T-helper 1 cell (primary cell): ENCODE data around the gene UQCRHL.
A peak's percentile ranks its signal among the peaks of the same experiment; 100 is the strongest.
"Not testable (repeated sequence)": the region's sequence is repeated elsewhere in the genome, so short reads cannot be mapped to it uniquely, and the experiment has no call there.

Source experiments
- DNase-seq, 5 donors: peaks; one replicate each; pipeline ENCODE4 v3.0.0-alpha.2; 2012 to 2020

The UQCRHL gene

DNA sequence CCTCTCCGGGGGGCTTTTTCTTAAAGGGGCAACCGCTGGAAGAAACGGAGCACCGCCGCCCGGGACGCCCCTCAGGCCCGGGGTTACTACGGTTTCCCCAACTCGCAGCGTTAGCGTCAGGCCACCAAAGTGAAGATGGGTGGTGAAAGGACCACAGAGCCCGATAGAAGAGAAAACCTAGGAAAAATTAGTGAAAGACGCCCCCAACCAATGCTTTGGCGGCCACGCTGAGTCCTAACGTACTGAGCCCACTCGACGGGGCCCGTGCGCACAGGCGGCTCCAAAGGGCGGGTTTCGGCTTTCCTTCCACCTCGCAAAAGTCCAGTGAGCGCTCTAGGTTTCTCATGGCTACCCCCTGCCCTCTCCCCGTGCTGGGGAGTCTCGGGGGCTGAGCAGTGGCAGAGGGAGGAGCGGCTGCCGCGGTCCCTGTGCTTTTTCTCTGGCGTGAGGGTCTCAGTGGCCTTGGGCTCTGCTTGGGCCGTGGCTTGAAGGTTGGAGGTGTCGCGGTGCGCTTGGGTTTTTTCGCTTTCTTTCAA, 27.8 kb upstream of the UQCRHL start:
- peak in 1 of 5 donors; percentile 18 for DNase-seq

DNA sequence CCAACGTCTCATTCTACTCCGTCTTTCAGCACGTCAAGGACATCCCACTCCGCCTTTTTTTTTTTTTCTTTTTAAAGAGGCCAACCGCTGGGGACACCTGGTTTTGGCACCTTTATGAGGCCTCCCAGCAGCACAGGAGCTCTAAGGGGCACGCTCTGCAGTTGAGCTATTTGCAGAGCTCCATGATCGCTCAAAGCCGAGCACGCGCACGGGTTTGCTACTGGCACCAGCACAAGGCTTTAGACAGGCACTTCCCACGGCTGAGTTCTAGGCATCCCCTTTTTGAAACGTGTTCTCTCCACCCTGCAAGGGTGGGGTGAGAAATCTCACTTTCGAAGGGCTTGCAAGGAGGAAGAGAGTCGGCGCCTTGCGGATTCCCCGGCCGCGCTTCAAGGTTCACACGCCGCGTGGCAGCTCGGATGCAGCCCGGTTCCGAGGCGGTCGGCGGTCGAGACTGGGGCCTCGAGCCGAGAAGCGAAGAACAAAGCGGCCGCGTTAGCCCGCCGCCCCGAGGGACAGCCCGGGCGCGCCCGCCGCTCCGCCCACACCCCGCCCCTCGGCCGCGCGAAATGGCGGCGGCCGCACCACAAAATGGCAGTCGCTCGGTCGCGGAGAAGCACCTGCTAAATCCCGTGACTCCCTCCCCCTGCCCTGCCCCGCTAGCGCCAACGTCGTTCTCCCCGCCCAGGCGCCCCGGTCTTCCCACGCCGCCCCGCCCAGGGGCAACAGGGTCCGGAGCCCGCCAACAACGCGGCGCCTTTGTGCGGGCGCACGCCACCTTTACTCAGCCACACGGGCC, 27.2 kb upstream of the UQCRHL start:
- DNase-seq: peak; percentile 81 to 90 (median 84)

DNA sequence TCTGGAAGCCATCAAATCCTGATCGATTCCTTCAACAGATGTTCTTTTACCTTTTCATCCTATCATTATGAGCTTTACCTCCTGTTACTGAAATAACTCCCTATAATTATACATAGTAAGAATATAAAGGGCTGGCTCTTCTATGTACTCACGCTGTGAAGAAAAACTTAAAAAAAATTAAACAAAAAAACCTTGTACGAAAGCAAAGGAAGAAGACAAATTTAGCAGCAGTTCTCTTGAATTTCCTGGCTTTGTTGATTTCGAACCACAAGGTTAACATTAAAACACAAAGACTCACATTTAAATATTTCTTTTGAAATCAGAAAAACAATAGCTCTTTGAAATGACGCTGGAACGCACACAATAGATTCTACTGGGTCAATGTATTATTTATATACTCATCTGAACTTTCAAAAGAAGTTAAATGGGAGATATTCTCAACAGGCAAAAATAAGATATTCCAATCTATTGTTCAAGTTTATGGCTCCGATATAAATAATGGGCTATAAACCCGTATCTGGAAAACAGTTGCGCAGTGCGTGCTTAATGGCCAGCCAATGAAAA, 26.5 kb upstream of the UQCRHL start:
- no peak for DNase-seq

DNA sequence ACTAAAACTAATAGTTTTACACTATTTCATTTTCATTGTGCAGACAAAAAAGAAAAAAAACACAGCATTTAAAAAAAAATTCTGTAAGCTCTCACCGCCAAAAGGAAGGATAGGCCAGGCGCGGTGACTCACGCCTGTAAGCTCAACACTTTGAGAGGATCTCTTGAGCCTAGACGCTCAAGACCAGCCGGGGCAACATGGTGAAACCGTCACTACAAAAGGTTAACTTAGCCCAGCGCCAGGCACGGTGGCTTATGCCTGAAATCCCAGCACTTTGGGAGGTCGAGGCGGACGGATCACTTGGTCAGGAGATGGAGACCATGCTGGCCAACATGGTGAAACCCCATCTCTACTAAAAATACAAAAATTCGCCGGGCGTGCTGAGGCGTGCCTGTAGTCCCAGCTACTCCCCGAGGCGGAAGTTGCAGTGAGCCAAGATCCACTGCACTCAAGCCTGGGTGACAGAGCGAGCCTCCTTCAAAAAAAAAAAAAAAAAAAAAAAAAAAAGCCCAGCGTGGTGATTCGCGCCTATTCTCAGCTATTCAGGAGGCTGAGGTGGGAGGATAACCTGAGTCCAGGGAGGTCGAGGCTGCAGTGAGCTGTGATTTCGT, 25.7 kb upstream of the UQCRHL start:
- peak in 4 of 5 donors; percentile 44 to 76 (median 49) for DNase-seq

DNA sequence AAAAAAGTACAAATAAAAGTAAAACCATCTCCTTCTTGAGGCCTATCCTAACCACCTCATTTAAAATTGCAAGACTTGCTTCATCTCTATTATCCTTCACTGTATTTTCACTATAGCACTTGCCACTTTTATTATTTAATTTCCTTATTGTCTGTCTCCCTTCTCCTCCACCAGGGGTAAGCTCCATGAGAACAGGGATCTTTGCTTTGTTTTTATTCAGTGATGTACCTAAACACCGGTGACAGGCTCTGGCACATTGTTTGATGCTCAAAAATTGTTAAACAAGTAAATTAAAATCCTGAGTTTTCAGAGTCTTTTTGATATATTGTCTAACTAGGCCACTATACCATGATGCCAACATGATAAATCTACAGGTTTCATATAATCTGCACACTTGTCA, 22.8 kb upstream of the UQCRHL start:
- no peak for DNase-seq

DNA sequence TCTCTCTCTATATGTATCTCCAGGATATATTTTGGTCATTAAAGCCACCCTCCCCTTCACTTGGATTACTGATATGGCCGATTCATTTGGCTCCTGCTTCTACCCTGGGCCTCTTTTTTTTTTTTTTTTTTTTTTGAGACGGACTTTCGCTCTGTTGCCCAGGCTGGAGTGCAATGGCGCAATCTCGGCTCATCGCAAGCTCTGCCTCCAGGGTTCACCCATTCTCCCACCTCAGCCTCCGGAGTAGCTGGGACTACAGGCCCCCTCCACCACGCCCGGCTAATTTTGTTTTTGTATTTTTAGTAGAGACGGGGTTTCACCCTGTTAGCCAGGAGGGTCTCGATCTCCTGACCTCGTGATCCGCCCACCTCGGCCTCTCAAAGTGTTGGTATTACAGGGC, 21.5 kb upstream of the UQCRHL start:
- DNase-seq: not testable (repeated sequence)

DNA sequence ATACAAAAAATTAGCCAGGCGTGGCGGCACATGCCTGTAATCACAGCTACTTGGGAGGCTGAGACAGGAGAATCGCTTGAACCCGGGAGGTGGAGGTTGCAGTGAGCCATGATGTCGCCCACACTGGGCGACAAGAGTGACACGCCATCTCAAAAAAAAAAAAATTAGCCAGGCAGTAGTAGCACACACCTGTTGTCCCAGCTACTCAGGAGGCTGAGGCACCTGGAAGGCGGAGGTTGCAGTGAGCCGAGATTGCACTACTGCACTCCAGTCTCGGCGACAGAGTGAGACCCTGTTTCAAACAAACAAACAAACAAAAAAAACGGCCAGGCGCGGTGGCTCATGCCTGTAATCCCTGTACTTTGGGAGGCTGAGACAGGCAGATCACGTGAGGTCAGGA, 20.1 kb upstream of the UQCRHL start:
- DNase-seq: not testable (repeated sequence)

DNA sequence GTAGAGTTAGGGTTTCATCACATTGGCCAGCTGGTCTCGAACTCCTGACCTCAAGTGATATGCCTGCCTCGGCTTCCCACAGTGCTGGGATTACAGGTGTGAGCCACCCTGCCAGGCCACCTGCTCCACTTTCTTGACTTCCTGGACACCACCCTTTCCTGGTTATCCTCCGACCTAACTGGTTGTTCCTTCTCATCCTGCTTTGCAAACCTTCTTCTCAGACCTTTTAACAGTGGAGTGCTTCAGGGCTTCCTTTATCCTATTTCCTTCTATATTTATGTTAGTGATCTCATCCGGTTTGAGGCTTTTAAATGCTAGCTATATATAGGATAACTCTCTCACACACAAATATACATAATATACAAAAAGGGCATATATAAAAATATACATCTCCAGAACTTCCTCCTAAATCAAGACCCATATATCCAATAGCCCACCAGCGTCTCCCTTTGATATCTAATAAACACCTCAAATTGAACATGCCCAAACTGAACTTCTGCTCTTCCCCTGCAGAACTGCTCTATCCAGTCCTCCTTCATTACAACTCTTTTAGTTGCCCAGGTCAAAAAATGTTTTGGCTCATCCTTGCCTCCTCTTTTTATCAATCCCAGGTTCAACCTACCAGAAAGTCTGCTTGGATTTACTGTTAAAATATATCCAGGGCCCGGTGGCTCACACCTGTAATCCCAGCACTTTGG, 19.5 kb upstream of the UQCRHL start:
- DNase-seq: no peak

DNA sequence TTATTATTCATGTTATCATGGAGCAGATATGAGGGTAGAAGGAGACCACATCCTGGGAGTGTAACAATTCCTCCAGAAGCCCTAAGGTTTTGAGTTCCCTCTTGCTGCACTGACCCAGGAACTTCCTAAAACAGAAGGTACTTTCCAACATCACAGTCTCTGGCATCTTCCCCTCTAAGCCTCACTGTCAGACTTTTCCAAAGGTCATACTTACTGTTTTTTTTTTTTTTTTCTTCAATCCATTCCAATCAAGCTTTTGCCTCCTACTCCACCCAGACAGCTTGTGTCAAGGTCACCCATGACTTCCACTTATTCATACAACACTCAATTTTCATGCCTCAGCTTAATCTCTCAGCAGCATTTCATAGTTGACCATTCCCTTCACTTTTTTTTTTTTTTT, 18.4 kb upstream of the UQCRHL start:
- DNase-seq: no peak

DNA sequence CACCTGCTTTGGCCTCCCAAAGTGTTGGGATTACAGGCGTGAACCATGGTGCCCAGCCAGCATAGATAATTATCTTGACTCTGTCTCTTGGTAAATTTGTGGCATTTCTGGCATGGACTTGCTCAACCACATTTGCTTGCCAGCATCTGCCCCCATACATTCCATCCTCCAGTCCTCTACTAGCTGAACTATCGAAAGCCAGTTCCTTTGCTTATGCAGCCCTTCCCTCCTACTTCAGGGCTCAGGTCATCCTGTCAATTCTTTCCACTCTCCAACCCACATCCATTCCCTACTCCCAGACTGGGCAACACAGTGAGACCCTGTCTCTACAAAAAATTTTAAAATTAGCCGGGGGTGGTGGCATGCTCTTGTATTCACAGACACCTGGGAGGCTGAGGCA, 13.0 kb upstream of the UQCRHL start:
- no peak for DNase-seq

DNA sequence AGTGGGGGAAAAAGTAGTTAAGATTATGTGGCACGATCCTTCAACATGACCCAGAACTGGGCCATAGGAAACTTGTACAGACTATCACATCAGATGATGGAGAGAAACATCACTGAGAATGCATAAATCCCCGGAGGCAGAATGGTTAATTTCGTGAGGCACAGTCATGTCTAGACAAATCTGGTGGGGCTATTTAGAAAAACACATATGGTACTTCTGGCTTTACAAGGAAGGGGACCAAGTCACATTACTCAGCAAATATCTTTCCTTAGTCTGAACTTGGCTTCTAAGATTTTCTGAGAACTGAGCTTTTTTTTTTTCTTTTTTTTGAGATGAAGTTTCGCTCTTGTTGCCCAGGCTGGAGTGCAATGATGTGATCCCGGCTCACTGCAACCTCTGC, 9.2 kb upstream of the UQCRHL start:
- no peak for DNase-seq

DNA sequence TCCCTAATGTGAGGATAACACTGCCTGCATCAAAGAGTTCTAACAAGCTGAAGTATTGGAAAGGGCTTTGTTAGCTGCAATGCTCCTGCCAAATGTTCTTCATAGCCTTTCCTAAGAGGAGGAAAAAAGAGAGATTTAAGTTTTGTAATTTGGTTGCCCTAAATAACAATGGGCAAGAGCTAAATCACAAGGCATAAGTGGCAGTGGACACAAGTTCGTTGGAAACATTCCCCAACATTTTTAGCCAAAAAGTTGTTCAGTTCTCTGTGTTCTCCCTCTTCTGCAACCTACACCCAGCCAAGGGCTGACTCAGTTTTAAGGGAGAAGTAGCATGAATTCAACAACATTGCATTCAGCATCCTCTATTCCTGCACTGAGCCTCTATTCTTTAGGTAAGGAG, 2.6 kb upstream of the UQCRHL start:
- no peak for DNase-seq

DNA sequence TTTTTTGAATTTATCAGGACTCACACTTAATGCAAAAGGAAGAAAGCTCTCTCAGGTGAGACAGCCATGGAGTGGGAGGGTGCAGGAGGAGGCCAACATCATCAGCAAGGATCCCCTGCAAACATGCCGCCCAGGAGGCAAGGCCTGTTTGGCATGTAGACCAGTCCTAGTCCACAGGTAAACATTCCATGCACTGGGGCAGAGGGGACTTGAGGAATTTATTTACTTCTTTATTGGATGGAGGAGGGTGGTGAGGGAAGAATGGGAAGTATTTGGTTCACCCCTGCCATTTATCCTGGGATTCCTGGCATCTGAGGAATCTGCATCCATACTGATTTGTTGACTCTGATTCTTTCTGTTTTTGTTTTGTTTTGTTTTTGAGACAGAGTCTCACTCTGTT, 1.5 kb upstream of the UQCRHL start:
- DNase-seq: no peak

DNA sequence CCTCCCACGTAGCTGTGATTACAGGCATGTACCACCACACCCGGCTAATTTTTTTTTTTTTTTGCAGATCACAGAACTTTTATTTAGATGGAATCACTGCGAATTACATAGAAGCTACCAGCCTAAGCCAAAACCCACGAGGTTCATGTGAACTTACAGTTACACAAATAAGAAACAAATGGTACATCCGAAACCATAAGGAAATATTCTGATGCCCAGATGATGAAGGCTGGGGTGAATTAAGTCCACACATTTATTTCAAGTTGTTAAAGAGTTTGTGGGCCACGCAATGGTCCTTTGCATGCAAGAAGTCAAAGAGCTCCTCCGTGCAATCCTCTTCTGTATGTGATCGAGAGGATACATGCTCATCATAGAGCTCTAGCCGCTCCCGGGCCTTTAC, 328 bp downstream of the UQCRHL start:
- no peak for DNase-seq

DNA sequence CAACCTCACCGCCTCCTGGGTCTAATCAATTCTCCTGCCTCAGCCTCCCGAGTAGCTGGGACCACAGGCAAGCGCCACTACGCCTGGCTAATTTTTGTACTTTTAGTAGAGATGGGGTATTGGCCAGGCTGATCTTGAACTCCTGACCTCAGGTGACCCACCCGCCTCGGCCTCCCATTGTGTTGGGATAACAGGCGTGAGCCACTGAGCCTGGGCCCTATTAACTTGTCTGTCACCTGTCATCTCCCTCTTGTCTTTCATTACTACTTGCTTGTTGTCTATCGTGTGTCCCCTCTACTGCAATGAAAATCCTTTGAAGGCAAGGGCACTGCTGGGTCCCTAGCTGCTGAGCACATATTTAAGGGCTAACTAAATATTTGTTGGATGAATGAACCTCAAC, 3.4 kb downstream of the UQCRHL start:
- DNase-seq: no peak

DNA sequence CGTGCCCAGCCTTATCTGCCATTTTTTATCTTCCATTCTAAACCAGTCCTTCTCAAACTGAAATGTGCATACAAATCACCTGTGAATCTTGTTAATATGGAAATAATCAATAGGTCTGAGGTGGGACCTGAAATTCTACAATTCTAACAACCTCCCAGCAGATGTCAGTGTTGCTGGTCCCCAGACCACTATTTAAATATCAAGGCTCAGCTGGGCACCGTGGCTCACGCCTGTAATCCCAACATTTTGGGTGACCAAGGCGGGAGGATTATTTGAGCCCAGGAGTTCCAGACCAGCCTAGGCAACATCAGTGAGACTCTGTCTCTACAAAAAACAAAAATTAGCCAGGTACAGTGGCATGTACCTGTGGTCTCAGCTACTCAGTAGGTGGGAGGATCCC, 4.1 kb downstream of the UQCRHL start:
- DNase-seq: peak in 2 of 5 donors; percentile 11 to 20

DNA sequence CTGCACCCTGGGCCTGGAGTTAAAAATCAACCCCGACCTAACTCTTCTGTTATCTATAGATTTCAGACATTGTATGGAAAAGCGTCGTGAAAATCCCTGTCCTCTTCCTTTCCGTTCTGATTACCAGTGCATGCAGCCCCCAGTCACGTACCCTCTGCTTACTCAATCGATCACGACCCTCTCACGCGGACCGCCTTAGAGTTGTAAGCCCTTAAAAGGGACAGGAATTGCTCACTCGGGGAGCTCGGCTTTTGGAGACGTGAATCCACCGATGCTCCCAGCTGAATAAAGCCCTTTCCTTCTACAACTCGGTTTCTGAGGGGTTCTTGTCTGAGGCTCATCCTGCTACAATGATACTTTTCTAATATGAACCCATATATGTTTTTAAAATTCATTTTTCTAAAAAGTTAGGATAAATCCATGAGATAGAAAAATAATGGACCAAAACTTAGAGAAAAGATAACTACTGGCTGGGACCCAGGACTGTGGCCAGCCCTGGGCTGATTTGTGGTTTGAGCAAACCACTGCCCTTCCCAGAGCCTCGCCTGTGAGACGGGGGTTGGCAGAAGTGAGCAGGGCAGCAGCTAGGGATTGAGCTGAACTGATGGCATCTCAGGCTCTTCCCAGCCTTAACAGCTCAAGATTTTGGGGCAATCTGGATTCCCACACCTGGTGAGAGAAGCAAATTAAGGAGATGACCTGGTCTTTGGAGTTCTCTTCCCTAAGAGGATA, 5.0 kb downstream of the UQCRHL start:
- no peak for DNase-seq

DNA sequence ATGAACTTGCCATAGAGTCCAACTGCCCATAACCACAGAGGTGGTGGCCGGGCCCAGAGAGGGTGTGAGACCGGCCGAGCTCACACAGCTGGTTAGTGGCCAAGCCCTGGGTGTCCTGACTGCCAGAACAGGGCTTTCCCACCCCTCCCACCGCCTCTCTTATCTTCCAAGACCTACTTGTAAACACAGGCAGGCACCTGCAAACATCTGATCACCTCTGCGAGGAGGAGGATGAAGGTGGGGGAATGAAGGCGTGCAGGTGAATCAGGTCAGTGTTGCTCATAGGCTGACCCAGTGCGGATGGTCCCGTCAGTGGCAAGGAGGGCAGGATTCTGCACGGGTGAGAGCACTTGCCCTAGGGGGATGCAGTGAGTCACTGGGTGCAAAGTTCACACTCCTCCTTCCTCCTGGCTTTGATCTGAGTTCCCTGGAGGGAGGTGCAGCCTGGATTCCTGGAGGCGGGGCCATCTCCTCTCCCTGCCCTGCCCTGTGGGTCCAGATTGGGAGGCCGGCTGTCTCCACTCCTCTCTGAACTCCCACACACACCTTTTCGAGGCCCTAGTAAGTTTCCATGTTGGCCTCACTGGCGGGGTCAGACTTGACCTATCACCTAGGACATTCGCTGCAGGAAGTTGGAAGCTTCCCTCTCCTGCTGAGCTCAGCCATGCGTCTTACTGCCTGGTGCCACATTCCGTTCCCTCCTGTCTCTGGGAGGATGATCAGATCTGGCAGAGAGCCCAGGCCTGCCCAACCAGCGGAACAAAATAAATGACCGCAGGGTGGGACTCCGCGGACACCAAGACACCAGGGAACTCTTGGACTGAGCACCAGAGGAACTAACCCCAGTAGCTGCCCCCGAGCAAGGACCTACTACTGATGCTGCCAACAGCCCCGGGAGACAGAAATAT, 7.3 kb downstream of the UQCRHL start:
- DNase-seq: no peak

DNA sequence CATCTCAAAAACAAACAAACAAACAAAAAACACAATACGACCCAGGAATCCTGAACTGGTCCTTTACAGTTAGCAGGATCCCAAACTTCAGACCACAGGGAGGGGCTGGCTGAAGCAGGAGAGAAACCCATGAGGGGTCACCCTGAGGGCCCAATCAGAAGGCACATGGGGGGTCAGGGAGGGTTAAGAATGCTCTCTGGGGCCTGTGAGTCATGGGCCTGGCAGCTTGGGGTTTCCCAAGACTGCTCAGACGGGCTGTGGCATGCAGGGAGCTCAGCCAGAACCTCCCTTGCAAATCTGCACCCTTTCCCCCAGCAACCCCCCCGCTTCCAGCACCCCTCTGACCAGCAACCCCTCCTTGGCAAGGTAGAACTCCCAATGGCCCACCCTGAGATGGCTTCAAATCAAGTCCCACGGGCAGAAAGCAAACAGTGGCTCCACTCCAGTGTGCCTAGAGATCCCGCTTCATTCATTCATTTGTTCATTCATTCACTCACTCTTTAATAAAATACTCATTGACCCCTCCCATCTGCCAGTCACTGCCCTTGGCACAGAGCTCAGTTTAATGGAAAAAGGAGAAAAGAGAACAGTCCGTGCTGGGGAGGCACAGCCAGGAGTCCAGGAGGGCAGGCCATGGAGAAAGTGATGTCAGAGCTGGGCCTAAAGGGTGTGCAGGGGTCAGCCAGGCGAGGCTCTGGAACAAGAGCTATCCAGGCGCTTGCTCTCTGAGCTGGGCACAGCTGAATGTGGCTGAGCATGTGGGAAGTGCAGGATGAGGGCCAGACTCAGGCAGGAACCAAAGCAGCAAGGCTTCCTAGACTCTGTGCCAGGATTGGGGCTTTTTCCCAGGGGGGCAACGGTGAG, 8.2 kb downstream of the UQCRHL start:
- DNase-seq: no peak

DNA sequence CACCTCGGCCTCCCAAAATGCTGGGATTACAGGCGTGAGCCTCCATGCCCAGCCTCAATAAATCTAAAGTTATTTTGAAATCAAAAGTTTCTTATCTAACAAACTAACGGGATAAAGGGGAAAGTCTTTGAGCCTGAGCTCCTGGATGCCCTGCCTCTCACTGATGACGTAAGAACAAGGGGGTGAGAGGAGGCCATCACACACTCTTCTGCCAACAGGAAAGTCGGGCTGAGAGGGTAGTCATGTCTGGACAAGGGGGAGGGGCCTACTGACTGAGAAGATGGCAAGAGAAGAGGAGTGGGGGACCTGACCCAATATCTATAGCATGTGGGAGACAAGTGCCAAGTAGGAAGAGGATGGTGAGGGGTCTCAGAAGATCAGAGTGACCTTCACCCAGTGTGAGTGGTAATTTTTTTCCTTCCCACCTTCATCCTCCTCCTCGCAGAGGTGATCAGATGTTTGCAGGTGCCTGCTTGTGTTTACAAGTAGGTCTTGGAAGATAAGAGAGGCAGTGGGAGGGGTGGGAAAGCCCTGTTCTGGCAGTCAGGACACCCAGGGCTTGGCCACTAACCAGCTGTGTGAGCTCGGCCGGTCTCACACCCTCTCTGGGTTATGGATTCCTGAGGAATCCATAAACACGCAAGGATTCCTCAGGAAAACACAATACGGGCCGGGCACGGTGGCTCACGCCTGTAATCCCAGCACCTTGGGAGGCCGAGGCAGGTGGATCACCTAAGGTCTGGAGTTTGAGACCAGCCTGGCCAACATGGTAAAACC, 9.6 kb downstream of the UQCRHL start:
- no peak for DNase-seq
